GM21390 (cell line): ENCODE measurements around the gene FKRP.
"Not testable (repeated sequence)": the region's sequence is repeated elsewhere in the genome, so short reads cannot be mapped to it uniquely, and the experiment has no call there.

Experiments
- ATAC-seq: cut with Tn5 transposase; IDR thresholded peaks from one replicate; pipeline ENCODE4 v1.9.1; 2021; ENCODE audit not compliant: unreplicated experiment

The FKRP gene

DNA sequence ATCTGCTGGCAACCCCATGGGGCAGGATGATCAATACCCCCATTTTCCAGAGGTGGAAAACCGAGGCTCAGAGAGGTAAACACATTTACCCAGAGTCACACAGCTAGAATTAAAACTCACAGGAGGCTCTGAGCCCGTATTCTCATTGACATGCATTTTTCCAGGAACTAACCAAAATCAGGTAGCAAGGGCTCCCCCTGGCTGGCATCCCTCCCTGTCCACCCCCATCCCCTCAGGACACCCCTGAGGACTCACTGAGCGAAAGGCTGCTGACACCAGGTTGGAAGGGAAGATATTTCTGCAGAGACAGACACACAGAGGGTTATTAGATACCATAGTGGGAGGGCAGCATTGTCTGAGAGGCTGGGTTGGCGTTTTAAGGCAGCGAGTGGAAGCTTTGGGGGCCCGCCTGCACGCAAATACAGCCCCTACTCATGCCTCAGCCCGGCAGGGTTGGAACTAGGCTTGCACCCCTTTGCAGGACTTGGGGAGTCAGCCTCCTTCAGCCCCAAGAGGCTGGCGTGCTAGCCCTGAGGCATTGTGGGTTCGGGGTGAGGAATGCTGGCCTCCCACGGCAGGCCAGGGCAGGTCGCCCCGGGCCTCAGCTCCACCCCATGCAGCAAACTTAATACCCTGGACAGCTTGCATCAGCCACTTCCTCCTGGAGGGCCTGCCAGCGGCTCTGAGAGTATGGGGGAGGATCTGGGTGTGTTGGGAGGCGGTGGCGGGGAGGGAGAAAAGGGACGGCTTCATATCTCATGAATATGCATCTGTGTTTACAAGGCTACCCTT is 38.6 kb downstream of the FKRP start:
- ATAC-seq = no peak

DNA sequence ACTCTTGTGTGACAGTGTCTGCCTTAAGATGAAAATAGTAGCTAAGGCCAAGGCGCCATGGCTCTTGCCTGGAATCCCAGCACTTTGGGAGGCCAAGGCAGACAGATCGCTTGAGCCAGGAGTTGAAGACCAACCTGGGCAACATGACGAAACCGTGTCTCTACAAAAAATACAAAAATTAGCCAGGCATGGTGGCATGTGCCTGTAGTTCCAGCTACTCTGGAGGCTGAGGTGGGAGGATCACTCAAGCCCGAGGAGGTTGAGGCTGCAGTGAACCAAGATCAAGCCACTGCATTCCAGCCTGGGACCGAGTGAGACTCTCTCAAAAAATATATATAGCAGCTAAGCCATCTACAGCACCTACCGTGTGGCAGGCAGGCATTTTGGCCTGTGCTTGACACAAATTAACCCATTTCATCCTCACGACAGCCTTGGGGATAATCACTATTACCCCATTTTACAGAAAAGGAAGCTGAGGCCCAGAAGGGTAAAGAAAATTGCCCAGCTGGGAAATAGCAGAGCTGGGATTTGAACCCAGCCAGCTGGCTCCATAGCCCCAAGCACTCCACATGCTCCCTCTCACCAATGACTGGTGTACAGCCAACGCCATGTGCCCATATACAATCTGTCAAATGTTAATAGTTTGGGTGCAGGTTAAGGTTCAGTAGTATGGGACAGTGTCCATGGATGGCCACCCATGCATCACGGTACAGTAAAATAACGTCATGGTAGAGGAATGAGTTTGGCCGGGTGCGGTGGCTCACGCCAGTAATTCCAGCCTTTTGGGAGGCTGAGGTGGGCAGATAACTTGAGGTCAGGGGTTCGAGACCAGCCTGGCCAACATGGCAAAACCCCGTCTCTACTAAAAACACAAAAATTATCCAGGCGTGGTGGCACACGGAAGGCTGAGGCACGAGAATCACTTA is 39.5 kb downstream of the FKRP start:
- ATAC-seq = no peak

GRCh38 chr19:46785980-46786235 is 40.1 kb downstream of the FKRP start:
- no peak for ATAC-seq

DNA sequence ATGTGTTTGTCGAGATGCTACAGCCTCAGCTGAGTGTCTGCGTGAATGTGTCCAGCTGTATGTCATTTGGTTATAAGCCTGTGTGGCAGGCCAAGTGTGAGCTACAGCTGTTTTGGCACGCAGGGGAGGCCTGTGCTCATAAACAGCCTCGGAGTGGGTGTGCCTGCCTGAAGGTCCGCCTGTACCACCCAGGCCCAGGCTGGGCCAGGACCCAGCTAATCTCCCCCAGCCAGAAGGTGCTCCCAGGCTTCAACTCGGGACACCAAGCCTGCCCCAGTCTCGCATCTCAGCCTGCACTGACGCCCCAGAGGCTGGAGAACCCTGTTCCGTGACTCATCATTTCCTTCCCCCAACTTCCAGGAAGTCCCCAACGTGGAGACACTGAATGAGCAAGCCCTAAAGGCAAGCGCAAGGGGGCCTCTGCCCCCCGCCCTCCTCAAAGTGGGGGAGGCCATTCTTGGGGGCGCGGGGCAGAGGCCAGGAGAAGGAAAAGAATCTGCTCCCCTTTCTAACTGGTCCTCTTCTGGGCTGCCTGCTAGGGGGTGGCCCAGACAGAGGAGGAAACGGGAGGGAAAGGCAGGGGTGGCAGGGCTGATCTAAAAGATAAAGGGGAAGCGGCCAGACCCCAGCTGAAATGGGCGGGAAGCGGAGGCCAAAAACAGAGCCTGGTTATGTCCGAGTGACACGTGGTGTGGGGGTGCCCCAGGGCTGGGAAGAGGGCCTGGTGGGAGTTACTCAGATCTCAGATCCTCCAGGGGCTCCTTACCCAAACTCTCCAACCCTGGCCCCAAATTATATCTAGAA is 40.6 kb downstream of the FKRP start:
- ATAC-seq = no peak

GRCh38 chr19:46787040-46787330 is 41.1 kb downstream of the FKRP start:
- ATAC-seq = no peak

DNA sequence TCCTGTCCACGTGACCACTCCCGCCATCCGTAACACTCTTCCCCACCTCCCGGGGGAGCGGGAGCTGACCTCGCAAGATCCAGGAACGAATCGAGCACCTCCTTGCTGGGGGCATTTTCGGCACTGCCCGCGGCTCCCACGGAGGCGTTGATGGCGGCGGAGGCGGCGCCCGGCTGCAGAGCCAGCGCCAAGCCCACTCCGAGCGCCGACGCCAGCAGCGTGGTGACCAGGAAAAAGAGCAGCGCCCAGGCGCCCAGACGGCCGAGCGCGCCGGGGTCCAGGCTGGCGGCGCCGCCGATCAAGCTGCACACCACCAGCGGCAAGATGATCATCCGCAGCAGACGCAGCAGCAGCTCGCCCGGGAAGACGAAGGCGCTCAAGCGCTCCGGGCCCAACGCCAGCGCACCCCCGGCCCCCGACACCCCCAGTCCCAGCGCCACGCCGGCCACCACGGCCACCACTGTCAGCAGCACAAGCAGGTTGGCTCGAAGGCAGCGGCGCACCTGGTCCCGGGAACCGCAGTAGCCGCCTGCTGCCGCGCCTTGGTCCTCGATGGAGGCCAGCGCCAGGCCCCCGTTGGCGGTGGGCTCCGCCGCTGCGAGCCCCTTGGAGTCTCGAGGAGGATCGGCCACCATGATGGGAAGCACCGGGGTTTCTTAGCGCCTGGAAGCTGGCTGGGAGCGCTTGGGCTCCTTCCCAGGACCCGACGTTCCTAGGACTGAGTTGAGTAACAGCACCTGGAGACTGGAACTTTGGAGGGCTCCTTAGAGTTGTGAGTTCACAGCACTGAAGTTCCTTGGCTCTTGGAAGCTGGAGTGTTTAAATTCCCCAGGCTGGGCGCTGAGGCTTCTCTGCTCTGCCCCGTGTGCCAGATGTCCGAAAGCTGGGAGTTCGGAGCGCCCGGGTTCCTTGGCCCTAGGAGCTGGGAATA is 41.7 kb downstream of the FKRP start:
- no peak for ATAC-seq

- peak; percentile 45 for ATAC-seq
Measured at GRCh38 chr19:46788262-46788967, 42.6 kb downstream of the FKRP start, which contains the start of gene SLC1A5. SLC1A5 (minus strand) TSS chr19:46788594; CDS start chr19:46787965, 629 bp downstream.

DNA sequence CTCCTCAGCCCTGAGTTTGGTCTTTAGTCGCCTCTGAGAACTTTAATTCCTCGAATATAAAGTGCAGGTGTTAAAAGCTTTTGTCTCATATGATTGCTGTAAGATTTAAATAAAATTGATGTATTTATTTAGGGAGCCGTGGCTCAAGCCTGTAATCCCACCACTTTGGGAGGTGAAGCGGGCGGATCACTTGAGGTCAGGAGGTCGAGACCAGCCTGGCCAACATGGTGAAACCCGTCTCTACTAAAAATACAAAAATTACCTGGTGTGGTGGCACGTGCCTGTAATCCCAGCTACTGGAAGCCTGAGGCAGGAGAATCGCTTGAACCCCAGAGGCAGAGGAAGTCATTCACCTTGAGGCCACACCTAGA is 43.1 kb downstream of the FKRP start:
- no peak for ATAC-seq

DNA sequence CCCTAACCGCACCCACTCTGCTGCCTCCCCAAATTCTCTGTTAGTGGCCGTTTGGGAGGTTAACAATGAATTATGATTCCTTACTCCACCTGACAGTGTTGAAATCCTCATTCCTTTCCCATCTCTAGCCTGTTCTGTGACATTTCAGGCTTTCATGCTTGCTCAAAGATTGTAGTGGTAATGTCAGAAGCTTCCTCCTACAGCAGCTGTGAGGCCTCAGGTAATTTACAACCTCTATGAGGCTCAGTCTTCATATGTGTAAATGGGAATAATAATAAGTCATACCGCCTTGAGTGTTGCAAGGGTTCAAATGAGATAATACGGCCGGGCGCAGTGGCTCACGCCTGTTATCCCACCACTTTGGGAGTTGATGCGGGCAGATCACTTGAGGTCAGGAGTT is 43.5 kb downstream of the FKRP start:
- no peak for ATAC-seq

- no peak for ATAC-seq
Measured at GRCh38 chr19:46791944-46792343, 46.1 kb downstream of the FKRP start.

DNA sequence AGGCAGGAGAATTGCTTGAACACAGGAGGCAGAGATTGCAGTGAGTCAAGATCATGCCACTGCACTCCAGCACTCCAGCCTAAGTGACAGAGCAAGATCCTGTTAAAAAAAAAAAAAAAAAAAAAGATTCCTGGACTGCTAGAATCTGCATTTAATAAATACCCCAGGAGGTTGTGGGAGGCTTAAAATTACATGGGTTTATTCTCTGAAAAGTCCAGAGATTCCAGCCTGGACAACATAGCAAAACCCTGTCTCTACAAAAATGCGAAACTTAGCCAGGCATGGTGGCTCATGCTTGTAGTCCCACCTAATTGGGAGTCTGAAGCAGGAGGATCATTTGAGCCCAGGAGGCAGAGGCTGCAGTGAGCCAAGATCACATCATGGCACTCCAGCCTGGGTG is 52.0 kb downstream of the FKRP start:
- no peak for ATAC-seq

GRCh38 chr19:46798713-46799112 is 52.9 kb downstream of the FKRP start:
- no peak for ATAC-seq

DNA sequence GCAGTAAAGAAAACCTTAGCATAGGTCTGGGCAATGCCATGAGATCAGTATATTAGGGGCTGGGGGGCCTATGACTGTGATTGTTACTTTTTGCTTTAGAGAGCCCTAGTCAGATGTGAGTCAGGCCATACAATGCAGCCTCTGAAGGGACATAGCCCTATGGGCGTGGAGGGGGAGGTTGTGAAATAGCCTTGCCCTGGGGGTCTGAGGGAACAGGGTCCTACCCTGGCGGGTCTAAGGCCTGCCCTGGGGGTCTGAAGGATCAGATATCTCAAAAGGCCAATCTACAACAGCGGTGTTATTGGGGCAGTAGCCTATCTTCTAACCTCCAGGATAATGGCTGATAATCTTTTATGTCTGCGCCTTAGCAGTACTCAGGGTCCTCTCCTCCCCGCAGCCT is 56.3 kb downstream of the FKRP start:
- ATAC-seq = no peak

DNA sequence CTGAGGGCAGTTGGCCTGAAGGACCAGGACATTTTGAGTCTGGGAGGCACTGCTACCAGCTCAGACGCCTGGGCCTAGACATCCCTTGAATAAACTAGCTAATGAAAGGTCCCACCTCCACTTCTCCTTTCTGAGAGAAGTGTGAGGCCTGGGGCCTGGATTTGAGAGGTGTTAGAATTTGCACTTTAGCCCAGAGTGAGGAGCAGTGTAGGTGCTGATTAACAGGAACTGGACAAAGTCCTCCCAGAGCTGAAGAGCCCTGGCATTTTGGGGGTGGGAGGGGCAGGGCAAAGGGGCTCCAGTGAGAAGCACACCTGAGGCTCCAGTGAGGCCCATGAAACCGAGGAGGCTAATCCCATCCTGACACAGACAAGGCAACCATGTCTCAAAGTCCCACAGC is 57.7 kb downstream of the FKRP start:
- no peak for ATAC-seq

DNA sequence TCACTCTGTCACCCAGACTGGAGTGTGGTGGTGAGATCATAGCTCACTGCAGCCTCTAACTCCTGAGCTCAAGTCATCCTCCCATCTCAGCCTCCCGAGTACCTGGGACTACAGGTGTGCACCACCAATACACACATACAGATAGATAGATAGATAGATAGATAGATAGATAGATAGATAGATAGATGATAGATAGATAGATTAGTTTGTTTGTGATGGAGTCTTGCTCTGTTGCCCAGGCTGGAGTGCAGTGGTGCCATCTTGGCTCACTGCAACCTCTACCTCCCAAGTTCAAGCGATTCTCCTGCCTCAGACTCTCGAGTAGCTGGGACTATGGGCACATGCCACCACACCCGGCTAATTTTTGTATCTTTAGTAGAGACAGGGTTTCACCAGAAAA is 58.6 kb downstream of the FKRP start:
- not testable (repeated sequence) for ATAC-seq

GRCh38 chr19:46806656-46807055 is 60.8 kb downstream of the FKRP start:
- no peak for ATAC-seq
